HEK293 (cell line): ENCODE data around the gene SARS2.

Experiments used
- ATF2 ChIP-seq: fragments of 450-650 bp; formaldehyde crosslinking; IDR thresholded peaks from 2 replicates; pipeline ENCODE4 v1.5.1; 2016; ENCODE audit warnings: missing biosample characterization, missing genetic modification characterization, low read depth
- HIC1 ChIP-seq: fragments of 450-650 bp; formaldehyde crosslinking; IDR thresholded peaks from 2 replicates; pipeline ENCODE4 v1.5.1; 2016; ENCODE audit warnings: missing biosample characterization, missing genetic modification characterization
- PRDM10 ChIP-seq: fragments of 450-650 bp; formaldehyde crosslinking; IDR thresholded peaks from 2 replicates; pipeline ENCODE4 v1.5.1; 2016; ENCODE audit warnings: missing biosample characterization, missing genetic modification characterization
- ZBTB11 ChIP-seq: fragments of 450-650 bp; formaldehyde crosslinking; conservative IDR thresholded peaks from 2 replicates; pipeline ENCODE4 v1.5.1; 2016; ENCODE audit warnings: low read depth, missing biosample characterization, missing genetic modification characterization
- ZBTB49 ChIP-seq: fragments of 450-650 bp; formaldehyde crosslinking; IDR thresholded peaks from 2 replicates; pipeline ENCODE4 v1.5.1; 2016; ENCODE audit warnings: missing biosample characterization, missing genetic modification characterization, low read depth
- ZNF174 ChIP-seq: fragments of 450-650 bp; formaldehyde crosslinking; IDR thresholded peaks from 2 replicates; pipeline ENCODE4 v1.5.0; 2017; ENCODE audit warnings: missing biosample characterization, mild to moderate bottlenecking, missing genetic modification characterization
- ZNF221 ChIP-seq: fragments of 450-650 bp; formaldehyde crosslinking; IDR thresholded peaks from 2 replicates; pipeline ENCODE4 v1.5.1; 2017; ENCODE audit warnings: missing biosample characterization, missing genetic modification characterization, borderline replicate concordance
- ZNF280D ChIP-seq: fragments of 450-650 bp; formaldehyde crosslinking; IDR thresholded peaks from 2 replicates; pipeline ENCODE4 v1.5.1; 2016; ENCODE audit warnings: missing biosample characterization, missing genetic modification characterization
- ZNF37A ChIP-seq: fragments of 450-650 bp; IDR thresholded peaks from 2 replicates; pipeline ENCODE4 v1.5.1; 2018; ENCODE audit warnings: missing biosample characterization, missing genetic modification characterization
- ZNF416 ChIP-seq: fragments of 450-650 bp; formaldehyde crosslinking; IDR thresholded peaks from 2 replicates; pipeline ENCODE4 v1.5.1; 2016; ENCODE audit warnings: missing biosample characterization, missing genetic modification characterization
- ZNF664 ChIP-seq: fragments of 450-650 bp; formaldehyde crosslinking; IDR thresholded peaks from 2 replicates; pipeline ENCODE4 v1.5.1; 2016; ENCODE audit warnings: missing biosample characterization, missing genetic modification characterization
- ZNF692 ChIP-seq: fragments of 450-650 bp; formaldehyde crosslinking; IDR thresholded peaks from 2 replicates; pipeline ENCODE4 v1.5.1; 2016; ENCODE audit warnings: missing biosample characterization, missing genetic modification characterization
- ZNF704 ChIP-seq: fragments of 450-650 bp; formaldehyde crosslinking; IDR thresholded peaks from 2 replicates; pipeline ENCODE4 v1.5.1; 2016; ENCODE audit warnings: missing biosample characterization, missing genetic modification characterization

SARS2 gene

GRCh38 chr19:38901683-38902082, 28.9 kb downstream of the SARS2 start (continued):
- 0 out of 2 replicates have a peak, but pooled peaks have one; percentile 6 for TF ChIP-seq HIC1 (tag by site-specific recombination)
- TF ChIP-seq PRDM10: peak; percentile 28; the same call in 1 of the 2 replicates
- no peak for TF ChIP-seq ZNF221 (tag by site-specific recombination)
- TF ChIP-seq ZNF174 (tag by site-specific recombination): no peak
- TF ChIP-seq ZNF664 (tag by site-specific recombination): peak; percentile 54; the same call in 1 of the 2 replicates
- TF ChIP-seq ZBTB49 (tag by site-specific recombination): no peak
- no peak for TF ChIP-seq ZNF37A
- TF ChIP-seq ATF2: no peak
- no peak for TF ChIP-seq ZNF692 (tag by site-specific recombination)
- TF ChIP-seq ZBTB11: 0 out of 2 replicates have a peak, but pooled peaks have one; percentile 16
- no peak for TF ChIP-seq ZNF280D (tag by site-specific recombination)
- TF ChIP-seq ZNF416: no peak
- TF ChIP-seq ZNF704: no peak
